GM19468 (cell line): ENCODE results near the gene SLC35G4.
"Not testable (repeated sequence)": the region's sequence is repeated elsewhere in the genome, so short reads cannot be mapped to it uniquely, and the experiment has no call there.

Source experiments
- ATAC-seq: cut with Tn5 transposase; IDR thresholded peaks from one replicate; pipeline ENCODE4 v1.9.1; 2021; ENCODE audit warnings: mild to moderate bottlenecking, moderate library complexity, moderate number of reproducible peaks; ENCODE audit not compliant: unreplicated experiment; ENCODE audit errors: extremely low read depth

The SLC35G4 gene

GRCh38 chr18:11609488-11609887, at the start of gene SLC35G4:
SLC35G4 (plus strand) TSS chr18:11609596; CDS start chr18:11609596, 0 bp downstream.
- not testable (repeated sequence) for ATAC-seq

- no peak for ATAC-seq
Measured at GRCh38 chr18:11561293-11561692, 48.1 kb upstream of the SLC35G4 start.

- ATAC-seq = no peak
Measured at GRCh38 chr18:11565716-11566115, 43.7 kb upstream of the SLC35G4 start.

- ATAC-seq = no peak
Measured at GRCh38 chr18:11566236-11566965, 43.0 kb upstream of the SLC35G4 start.

- no peak for ATAC-seq
Measured at GRCh38 chr18:11567396-11567795, 42.0 kb upstream of the SLC35G4 start.

GRCh38 chr18:11570073-11570588, 39.3 kb upstream of the SLC35G4 start:
- ATAC-seq = no peak

- no peak for ATAC-seq
Measured at GRCh38 chr18:11570769-11571412, 38.5 kb upstream of the SLC35G4 start.

- no peak for ATAC-seq
Measured at GRCh38 chr18:11572201-11572600, 37.2 kb upstream of the SLC35G4 start.

- no peak for ATAC-seq
Measured at GRCh38 chr18:11574545-11574944, 34.9 kb upstream of the SLC35G4 start.

- ATAC-seq = no peak
Measured at GRCh38 chr18:11577271-11578112, 31.9 kb upstream of the SLC35G4 start.

GRCh38 chr18:11578799-11579198, 30.6 kb upstream of the SLC35G4 start:
- no peak for ATAC-seq

- no peak for ATAC-seq
Measured at GRCh38 chr18:11579916-11580315, 29.5 kb upstream of the SLC35G4 start.

GRCh38 chr18:11581286-11581685, 28.1 kb upstream of the SLC35G4 start:
- no peak for ATAC-seq

- no peak for ATAC-seq
Measured at GRCh38 chr18:11585596-11585995, 23.8 kb upstream of the SLC35G4 start.

GRCh38 chr18:11586896-11587295, 22.5 kb upstream of the SLC35G4 start:
- ATAC-seq = no peak

- ATAC-seq = no peak
Measured at GRCh38 chr18:11587432-11587831, 22.0 kb upstream of the SLC35G4 start.

GRCh38 chr18:11587846-11588245, 21.6 kb upstream of the SLC35G4 start:
- ATAC-seq = no peak

- no peak for ATAC-seq
Measured at GRCh38 chr18:11591957-11592356, 17.4 kb upstream of the SLC35G4 start.

GRCh38 chr18:11600321-11600720, 9.1 kb upstream of the SLC35G4 start:
- ATAC-seq = no peak

- no peak for ATAC-seq
Measured at GRCh38 chr18:11607906-11608305, 1.5 kb upstream of the SLC35G4 start.

GRCh38 chr18:11608618-11609017, 778 bp upstream of the SLC35G4 start:
- ATAC-seq = not testable (repeated sequence)
